Left cardiac atrium (tissue), 4 donors: ENCODE data around the gene SYTL1. TPM values are rescaled to one million over a fixed set of nuclear protein-coding genes. Genes with fewer than 3 reads are reported as not detected.

Experiments used
- ATAC-seq, 2 donors: fragments of 200-7000 bp; cut with Tn5 transposase; one replicate each; pipeline ENCODE4 v1.9.1; 2020; ENCODE audit warnings: mild to moderate bottlenecking in 2 of 2, moderate library complexity in 2 of 2
- DNase-seq: peaks from one replicate; pipeline ENCODE4 v3.0.0-alpha.2; 2020
- intact Hi-C, 2 donors: fragments of 100-400 bp; cut with DNase I; formaldehyde crosslinking; loops; one replicate each; pipeline versions ENCODE4 v1.14.1 to v1.15.1; 2022 to 2023
- total RNA-seq, 2 donors: library from RNA; stranded (reverse); fragmentation: NEBNext Ultra II Directional; extraction: Animal tissue kit (Norgen Biotek cat#: 25700); gene quantifications; one replicate each; pipeline ENCODE4 v1.2.1, GENCODE V29; 2021
- donor health status: DM: no; HTN: yes; CAD: no.
- donor health status: DM: no; HTN: yes; CAD: no; lungs with severe emphysema.
- donor health status: DM: yes; HTN: yes; CAD: no.
- donor health status: Dilated cardiomyopathy.

Gene SYTL1
- total RNA-seq, 2 donors from 2014 or later, result 0.81 to 2.4 TPM

DNA sequence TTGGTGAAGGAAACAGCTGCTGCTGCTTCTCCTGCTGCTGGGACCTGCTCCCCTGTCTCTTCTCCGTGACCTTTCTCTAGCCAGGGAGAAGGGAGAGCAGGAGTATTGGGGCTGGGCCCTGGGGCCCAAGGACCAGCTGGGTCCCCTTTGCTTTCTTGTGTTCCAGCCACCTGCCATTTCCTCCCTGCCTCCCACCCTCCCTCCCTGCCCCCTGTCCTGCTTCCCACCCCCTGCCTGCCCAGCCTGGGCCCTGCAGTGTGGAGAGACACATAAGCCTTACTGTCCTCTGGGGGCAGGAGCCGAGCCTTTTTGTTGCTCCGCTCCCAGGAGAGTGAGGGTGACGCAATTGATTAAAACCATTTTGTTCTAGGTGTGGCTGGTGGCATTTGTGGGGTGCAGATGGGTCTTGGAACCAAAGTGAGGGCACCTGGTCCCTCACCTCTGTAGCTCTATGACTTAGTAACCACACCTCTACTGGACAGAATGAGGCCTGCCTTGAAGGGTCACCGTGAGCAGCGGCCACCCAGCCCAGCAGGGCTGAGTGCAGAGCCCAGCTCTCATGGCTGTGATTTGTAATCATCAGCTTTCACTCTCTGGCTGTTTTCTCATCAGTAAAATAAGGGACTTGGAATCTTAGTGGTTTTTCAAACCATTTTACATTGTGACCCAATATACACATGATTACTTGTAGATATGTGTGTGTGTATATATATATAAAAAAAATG is 33.8 kb upstream of the SYTL1 start:
- DNase-seq, result no peak
- intact Hi-C loops, result loop anchor here in 1 of 2 donors (5.0 kb wide), 1 partner anchor 304 kb away; no protein-coding TSS in a partner anchor
- no peak for ATAC-seq

DNA sequence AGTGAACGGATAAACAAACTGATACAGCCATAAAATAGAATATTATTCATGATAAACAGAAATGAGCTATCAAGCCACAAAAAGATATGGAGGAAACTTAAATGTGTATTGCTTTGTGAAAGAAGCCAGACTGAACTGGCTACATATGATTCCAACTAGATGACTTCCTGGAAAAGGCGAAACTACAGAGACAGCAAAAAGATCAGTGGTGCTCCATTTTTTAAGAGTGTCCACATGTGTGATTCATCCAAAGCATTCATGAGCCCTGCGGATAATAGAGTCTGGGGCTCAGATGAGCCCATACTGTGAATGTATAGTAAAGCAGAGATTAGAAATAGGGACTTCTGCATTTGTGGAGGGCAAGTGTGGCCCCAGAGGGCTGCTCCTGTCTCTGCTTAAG is 27.7 kb upstream of the SYTL1 start:
- DNase-seq (no peak), ATAC-seq (no peak)
- intact Hi-C loops, result no loop called here

DNA sequence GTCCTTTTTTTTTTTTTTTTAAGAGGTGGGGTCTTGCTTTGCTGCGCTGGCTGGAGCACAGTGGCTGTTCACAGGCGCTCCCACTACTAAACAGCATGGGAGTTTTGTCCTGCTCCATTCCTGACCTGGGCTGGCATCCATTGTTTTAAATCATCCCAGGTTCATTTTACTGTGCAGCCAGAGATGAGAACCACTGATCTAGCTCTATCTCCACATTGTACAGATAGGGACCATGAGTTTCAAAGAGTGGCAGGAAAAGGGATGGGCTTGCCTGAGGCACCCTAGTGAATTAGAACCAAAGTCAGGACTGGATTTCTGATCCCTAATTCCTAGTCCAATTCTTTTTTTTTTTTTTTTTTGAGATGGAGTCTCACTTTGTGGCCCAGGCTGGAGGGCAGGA is 27.1 kb upstream of the SYTL1 start:
- DNase-seq (no peak), ATAC-seq (no peak)
- intact Hi-C loops, result no loop called here

DNA sequence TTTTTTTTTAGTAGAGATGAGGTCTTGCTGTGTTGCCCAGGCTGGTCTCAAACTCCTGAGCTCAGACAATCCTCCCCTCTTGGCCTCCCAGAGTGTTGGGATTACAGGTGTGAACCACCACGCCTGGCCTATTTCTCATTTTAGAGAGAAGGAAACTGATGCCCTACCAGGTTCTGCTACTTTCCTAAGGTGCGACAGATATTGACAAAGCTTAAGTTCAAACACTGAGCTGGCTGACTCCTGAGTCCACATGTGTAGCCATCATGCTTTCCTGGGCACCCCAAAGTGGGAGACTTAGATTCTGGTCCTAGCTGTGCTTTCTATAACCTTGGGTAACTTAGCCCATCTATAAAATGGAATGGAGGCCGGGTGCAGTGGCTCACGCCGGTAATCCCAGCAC is 25.0 kb upstream of the SYTL1 start:
- intact Hi-C loops, result no loop called here
- DNase-seq (no peak), ATAC-seq (no peak)

DNA sequence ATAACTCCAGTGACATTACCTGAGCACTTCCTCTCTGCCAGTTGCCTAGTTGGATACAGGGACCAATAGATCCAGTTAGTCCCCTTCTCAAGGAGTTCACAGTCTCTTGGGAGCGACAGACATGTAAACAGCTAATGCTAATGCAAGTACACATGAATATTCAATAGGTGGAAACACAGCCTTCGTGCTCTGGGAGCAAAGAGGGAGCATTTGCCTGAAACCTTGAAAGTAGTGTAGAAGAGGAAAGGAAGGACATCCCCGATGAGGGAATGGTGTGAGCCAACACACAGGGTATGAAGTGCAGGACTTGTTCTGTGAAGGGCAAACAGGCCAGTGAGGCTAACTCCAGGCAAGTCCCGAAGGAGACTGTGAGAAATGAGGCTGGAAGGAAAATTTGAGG is 23.7 kb upstream of the SYTL1 start:
- no peak for DNase-seq
- no peak for ATAC-seq

DNA sequence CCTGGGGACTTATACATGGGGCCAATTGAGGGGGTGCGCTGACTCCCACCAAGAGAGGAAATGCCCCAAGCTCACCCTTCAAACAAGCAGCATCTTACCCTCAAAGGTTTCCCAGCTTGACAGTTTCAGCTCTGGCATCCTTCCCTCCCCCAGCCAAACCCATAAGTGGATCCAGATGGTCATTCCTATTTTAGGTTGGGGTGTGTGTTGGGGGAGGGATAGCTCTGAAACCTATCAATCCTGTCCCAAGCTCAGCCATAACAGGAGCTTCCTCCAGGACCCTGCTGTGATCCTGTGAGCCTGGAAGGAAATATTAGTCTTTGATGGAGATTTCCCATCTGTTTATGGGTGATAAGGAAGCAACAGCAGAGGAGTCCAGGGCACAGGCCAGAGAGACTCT is 23.2 kb upstream of the SYTL1 start:
- no peak for DNase-seq
- no peak for ATAC-seq
- intact Hi-C loops, result no loop called here

More for the DNA sequence above, 23.7 kb upstream of the SYTL1 start:
- intact Hi-C loops, result no loop called here

DNA sequence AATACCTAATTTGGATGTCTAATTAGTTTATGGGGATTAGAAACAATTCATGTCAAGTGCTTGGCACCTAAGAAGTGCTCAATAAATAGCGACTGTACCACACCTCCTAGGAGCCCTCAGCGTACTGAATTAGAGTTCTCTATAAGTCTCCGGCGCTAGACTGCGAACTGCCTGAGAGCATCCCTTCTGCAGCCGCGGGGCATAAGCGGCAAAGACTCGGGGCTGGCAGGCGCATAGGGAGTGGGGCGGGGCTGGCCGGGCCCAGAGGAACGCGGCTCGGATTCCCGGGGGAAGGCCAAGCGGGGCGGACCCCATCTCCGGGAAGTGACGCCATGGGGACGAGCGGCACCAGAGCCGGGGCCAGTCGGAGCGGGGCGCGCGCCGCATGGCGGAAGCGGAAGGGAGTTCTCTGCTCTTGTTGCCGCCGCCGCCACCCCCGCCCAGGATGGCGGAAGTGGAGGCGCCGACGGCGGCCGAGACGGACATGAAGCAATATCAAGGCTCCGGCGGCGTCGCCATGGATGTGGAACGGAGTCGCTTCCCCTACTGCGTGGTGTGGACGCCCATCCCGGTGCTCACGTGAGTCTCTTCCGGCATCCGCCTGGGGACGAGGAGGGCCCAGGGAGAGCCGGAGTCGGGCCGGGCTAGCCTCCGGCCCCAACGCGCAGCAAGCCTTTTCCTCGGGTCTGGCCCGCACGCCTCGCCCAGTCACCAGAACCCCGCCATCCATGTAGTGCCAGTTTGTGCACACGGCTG is 19.8 kb upstream of the SYTL1 start, which contains the start of gene TMEM222:
Gene TMEM222 (plus strand): TSS at position 351 of the 756 bp plus-strand sequence. CDS start 35 bp downstream, at position 386.
- DNase-seq, result peak; percentile 98
- peak; percentile 98 to 99 for ATAC-seq
- intact Hi-C loops, result no loop called here

DNA sequence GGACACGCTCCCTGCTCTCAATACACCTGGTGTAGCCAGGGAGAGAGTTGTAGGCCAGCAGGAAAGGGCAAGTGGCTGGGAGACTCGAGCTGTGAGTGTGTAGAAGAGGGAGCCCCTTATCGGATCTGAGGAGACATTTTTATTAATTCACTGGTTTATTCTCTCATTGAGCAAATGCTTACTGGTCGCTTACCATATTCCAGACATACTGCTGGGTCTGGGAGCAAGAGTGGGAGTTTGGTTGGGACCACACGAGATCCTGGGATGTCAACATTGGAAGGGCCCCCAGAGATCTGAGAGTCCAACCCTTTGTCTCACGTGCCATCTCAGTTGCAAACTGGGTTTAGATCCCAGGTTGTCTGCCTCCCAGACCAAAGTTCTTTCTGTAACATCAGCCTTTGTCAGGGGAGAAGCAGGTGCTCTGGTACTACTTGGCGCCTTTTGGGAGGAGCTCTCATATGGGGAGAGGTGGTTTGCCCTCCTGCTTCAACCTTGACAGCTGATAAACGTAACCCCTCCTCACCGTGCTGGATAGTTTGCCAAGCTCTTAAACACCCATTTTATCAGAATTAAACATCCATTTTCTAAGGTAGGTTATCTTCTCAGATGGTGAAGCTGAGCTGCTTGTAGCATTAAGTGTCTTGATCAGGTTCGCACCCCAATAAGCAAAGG is 19.1 kb upstream of the SYTL1 start:
- intact Hi-C loops, result no loop called here
- no peak for ATAC-seq

DNA sequence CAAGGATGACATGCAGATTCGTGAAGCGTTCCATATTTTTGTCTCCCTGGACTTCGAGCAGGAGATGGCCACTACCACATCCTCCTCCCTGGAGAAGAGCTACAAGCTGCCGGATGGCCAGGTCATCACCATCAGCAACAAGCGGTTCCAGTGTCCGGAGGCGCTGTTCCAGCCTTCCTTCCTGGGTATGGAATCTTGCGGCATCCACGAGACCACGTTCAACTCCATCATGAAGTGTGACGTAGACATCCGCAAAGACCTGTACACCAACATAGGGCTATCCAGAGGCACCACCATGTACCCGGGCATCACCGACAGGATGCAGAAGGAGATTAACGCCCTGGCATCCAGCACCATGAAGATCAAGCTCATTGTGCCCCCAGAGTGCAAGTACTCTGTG is 16.5 kb upstream of the SYTL1 start:
- DNase-seq, result no peak
- intact Hi-C loops, result no loop called here
- no peak for ATAC-seq

More for the DNA sequence above, 19.1 kb upstream of the SYTL1 start:
- DNase-seq, result no peak

DNA sequence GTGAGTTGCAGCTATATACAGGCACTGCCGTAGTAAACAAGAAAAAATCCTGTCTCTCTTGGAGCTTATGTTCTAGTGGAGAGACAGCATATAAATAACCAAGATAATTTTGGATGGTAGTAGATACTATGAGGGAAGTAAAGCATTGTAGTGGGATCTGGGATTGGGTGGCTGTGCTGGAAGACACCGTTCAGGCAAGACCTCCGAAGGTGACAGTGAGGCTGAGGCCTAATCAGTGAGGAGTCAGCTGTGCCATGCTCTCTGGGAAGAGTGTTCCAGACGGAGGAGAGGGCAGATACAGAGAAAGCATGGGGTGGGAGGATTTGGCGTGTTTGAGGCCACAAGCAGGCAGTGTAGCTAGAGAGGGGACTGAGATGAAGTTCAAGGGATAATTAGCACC is 13.9 kb upstream of the SYTL1 start:
- intact Hi-C loops, result no loop called here
- DNase-seq, result no peak
- no peak for ATAC-seq

DNA sequence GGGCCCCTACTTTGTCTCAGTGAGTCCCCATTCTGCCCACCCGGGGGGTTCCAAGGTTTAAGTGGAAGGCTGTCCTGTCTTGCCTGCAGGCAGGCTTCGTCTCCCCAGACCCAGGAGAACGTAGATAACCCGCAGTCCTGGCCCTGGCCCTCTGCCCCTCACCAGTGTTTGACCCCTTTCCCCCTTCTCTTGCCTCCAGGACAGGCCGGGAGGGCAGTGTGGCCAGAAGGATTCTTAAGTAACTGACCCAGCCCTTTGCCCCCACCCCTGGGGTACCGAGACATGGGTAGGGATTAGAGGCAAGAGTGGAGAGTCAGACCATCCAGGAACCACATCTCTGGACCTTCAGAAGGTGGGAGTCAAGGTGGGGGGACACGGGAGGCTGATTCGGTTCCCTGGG is 11.0 kb upstream of the SYTL1 start:
- DNase-seq (no peak), ATAC-seq (no peak)
- intact Hi-C loops, result no loop called here

DNA sequence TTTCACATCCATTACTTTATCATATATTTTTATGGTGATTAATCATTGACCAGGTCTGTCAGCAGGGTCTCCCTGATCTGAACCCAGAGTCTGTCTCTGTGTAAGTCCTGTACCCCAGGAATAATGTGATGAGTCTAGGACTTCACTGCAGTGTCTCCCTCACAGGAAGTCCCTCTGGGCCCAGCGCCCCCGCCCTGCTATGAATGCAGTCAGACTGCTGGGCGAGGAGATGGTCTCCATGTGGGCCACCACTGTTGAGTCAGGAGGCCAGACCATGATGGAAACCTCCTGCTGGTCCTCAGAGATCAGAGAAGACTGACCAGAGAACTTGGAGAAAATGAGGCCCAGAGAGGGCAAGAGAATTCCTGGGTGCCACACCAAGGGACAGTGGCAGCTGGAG is 10.4 kb upstream of the SYTL1 start:
- ATAC-seq (no peak), DNase-seq (no peak)
- intact Hi-C loops, result no loop called here

DNA sequence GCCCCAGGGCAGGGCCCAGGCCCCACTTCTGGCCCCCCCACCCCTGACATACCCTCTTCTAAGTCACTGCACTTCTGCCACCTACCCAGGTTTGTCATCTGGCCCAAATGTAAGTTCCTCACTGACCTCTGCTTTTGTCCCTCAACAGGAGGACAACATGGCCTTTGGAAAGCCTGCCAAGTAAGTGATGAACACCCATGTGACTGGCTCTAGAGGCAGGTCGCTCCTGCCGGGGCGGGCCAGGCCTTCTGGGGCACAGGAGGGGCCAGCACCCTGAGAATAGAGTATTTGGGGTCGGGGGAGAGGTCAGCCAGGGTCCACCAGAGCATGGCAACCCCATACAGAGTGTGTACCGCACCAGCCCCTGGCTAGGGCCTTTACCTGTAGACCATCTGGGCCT is 9.9 kb upstream of the SYTL1 start:
- no peak for DNase-seq
- intact Hi-C loops, result no loop called here
- ATAC-seq, result peak in 1 of 2 donors; percentile 29

DNA sequence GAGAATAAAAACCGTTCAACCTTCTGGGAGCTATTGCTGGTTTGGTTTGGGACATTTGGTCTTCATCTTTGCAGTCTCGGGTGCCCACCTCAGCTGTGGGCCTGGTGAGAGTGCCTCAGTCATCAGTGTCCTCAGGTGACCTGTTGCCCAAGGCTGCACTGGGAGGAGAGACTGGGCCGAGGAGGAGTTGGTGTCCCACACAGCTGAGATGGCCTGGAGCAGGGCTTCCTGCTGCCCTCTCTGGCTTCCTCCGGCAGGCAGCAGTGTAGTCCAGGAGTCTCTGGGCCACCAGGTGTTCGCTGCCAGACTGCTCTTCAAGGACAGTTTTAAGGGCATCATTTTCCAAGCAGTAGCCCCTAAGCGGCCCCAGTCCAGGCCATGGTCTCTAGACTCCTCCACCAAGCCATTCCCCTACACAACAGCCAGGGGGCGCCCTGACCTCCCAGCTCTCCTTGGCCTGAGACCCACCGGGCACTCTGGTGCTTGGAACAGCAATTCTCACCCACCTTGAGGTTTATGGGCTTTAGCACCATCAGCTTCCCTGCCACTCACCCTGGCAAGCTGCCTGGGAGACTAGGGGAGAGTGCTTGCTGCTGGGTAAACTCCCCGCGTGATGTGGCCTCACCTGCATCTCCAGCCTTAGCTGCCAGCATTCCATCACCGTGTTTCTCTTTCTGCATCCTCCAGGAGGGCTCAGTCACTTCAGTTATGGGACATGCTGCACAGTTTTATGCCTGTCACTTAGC is 9.1 kb upstream of the SYTL1 start:
- peak; percentile 61 for DNase-seq
- peak; percentile 62 to 74 for ATAC-seq
- intact Hi-C loops, result no loop called here

DNA sequence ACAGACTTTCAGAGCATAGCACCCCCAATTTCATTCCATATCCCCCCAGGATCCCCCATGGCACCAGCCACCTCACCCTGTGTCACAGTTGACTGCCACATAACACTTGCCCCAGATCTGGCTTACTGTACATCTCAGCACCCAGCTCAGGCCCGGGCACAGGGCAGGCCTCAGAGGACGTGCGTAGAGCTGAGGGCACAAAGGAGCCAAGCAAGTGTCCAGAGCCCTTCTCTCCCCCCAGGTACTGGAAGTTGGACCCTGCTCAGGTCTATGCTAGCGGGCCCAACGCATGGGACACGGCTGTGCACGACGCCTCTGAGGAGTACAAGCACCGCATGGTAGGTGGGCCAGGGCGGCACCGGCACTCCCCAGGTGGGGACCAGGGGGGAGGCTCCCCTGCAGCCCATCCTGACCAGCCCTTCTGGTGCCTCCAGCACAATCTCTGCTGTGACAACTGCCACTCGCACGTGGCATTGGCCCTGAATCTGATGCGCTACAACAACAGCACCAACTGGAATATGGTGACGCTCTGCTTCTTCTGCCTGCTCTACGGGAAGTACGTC is 8.0 kb upstream of the SYTL1 start:
- DNase-seq (no peak), ATAC-seq (no peak)
- intact Hi-C loops, result no loop called here

DNA sequence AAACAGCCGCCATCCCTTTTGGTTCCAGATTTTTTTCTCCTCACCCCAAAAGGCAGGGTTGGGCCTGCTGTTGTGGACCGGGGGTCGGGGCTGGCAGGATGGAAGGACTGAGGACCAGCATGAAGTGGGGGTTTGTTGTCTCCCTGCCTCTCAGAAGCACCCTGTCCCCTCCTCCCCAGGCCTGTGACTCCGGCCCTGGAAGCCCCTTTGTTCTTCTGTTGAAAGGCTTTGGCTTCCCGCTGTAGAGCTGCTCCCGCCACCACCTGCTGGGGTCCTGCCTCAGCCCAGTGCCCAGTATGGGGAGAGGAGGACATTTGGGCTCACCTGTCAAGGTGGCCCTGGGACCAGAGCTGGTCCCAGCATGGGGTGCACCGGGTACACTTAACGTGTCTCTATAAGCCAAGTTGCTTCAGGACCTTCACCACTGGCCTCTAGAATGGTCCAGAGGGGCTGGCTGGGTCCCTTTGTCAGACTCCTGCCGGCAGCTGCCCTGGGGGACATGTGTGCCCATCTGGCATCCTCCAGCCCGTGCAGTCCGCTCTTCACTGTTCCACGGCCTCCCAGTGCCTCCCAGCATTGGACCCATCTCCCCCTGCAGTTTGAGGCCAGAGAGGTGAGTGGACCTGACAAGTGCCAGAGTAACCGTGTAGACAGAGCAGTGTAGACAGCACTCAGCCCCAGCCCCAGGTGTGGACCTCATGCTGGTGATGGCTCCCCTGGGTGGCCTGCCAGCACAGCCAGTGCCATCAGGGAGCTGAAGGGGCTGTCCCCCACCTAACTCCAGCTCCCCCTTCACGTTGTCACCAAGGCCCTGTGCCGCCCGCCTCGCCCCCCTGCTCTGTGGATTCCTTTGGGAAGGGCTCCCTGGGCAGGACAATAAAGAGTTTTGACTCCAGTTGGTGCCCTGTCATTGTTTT is 6.1 kb upstream of the SYTL1 start:
- no peak for DNase-seq
- intact Hi-C loops, result no loop called here
- ATAC-seq, result no peak

DNA sequence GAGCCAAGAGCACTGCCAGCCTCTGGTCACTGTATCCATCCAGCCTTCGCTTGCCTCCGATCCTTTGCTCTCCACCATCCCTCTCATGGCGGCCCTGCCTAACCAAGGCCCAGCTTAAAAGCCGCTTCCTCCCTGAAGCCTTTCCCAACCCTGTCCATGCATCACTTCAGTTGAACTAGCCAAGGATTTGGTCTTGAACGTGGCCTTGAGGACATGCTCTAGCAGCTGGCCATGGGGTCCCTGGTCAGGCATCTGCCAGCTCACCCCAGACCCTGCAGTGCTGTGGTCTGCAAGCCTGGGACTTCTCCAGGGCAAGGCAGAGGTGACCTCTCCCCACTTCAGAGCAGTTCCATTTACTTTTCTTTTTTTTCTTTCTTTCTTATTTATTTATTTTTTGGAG is 5.1 kb upstream of the SYTL1 start:
- intact Hi-C loops, result no loop called here
- DNase-seq (no peak), ATAC-seq (no peak)

DNA sequence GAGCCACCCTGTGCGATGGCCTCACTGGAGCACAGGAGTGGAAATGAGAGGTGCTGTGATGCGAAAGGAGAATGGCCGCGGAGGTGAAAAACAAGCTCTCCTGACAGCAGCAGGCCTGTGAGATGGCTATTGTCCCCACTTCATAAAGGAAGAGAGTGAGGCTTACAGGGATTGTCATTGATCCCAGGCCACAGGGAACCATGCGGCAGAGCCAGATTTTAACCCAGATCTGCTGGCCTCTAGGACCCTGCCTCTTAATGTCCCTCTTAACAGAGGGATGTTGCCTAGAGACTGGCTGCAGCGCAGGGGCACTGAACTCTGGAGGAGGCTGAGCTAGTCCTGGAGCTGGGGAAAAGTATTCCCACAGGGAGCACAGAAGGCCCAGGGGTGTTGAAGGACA is 3.1 kb upstream of the SYTL1 start:
- DNase-seq (no peak), ATAC-seq (no peak)
- intact Hi-C loops, result no loop called here
